SK-N-SH (cell line): Measurements from ENCODE around the gene RGMA. TPM values are rescaled to one million over a fixed set of nuclear protein-coding genes. Genes with fewer than 3 reads are reported as not detected.

Experiments
- CTCF ChIA-PET: fragments of 300-600, 350-600 bp; formaldehyde crosslinking; extraction: SDS; loops from one replicate; lab custom pipeline; 2021; lab: Yijun Ruan, JAX
- POLR2A ChIA-PET: fragments of 350-600 bp; sonication (Branson Sonifier 250); formaldehyde crosslinking; extraction: SDS; loops from one replicate; lab custom pipeline; 2020; ENCODE audit warnings: antibody characterized with exemption, inconsistent platforms; lab: Yijun Ruan, JAX
- DNase-seq: peaks from one replicate; pipeline ENCODE4 v3.0.0; 2012
- H2AFZ ChIP-seq: fragments of 200-600 bp; sonication (generic); 2 replicates; pipeline ENCODE4 v1.8.1; 2016; ENCODE audit warnings: antibody characterized with exemption, mild to moderate bottlenecking, low read depth
- H3F3A ChIP-seq: fragments of 200-600 bp; sonication (generic); replicated peaks from 2 replicates; pipeline ENCODE3; 2016; ENCODE audit warnings: antibody characterized with exemption, mild to moderate bottlenecking; ENCODE audit not compliant: insufficient read depth
- H3K27ac ChIP-seq, 2 experiments: fragments of 200-500 bp in 1 of 2; fragments of 200-600 bp in 1 of 2; sonication (Bioruptor generic) in 1 of 2; sonication (generic), shearing (Covaris generic) in 1 of 2; 2 replicates each; pipeline versions ENCODE4 v1.5.1 to v1.6.1; 2014 to 2016; ENCODE audit warnings: low read depth in 2 of 2, inconsistent platforms in 1 of 2, low read length in 1 of 2, mild to moderate bottlenecking in 1 of 2, mixed read lengths in 1 of 2
- H3K27me3 ChIP-seq: fragments of 200-600 bp; sonication (generic), shearing (Covaris generic); 2 replicates; pipeline ENCODE4 v1.6.1; 2016; ENCODE audit warnings: mixed run types; ENCODE audit not compliant: insufficient read depth
- H3K36me3 ChIP-seq, 2 experiments: fragments of 200-500 bp in 1 of 2; fragments of 200-600 bp in 1 of 2; sonication (Bioruptor generic) in 1 of 2; sonication (generic) in 1 of 2; replicated peaks in 1 of 2; 2 replicates each; pipeline versions ENCODE3 to v1.5.1; 2014 to 2016; ENCODE audit warnings: low read length in 1 of 2, mild to moderate bottlenecking in 1 of 2; ENCODE audit not compliant: insufficient read depth in 2 of 2, control insufficient read depth in 1 of 2
- H3K4me1 ChIP-seq, 2 experiments: fragments of 200-500 bp in 1 of 2; fragments of 200-600 bp in 1 of 2; sonication (Bioruptor generic) in 1 of 2; sonication (generic), shearing (Covaris generic) in 1 of 2; 2 replicates each; pipeline versions ENCODE4 v1.5.1 to v1.6.1; 2014 to 2016; ENCODE audit warnings: low read depth in 1 of 2, low read length in 1 of 2, mixed run types in 1 of 2; ENCODE audit not compliant: insufficient read depth in 2 of 2, control insufficient read depth in 1 of 2
- H3K4me2 ChIP-seq: fragments of 200-600 bp; sonication (generic), shearing (Covaris generic); 2 replicates; pipeline ENCODE4 v1.6.1; 2017; ENCODE audit warnings: mixed run types
- H3K4me3 ChIP-seq, 2 experiments: fragments of 200-500 bp in 1 of 2; fragments of 200-600 bp in 1 of 2; sonication (Bioruptor generic) in 1 of 2; sonication (generic), shearing (Covaris generic) in 1 of 2; 2 replicates each; pipeline versions ENCODE4 v1.5.1 to v1.8.1; 2014 to 2016; ENCODE audit warnings: low read depth in 2 of 2, inconsistent platforms in 1 of 2, low read length in 1 of 2, mild to moderate bottlenecking in 1 of 2, mixed read lengths in 1 of 2, moderate library complexity in 1 of 2
- H3K79me2 ChIP-seq: fragments of 200-600 bp; sonication (generic); 2 replicates; pipeline ENCODE4 v1.8.1; 2017; ENCODE audit warnings: mild to moderate bottlenecking; ENCODE audit not compliant: insufficient read depth
- H3K9ac ChIP-seq: fragments of 200-600 bp; sonication (generic); 2 replicates; pipeline ENCODE4 v1.6.1; 2017; ENCODE audit warnings: mixed run types
- H3K9me2 ChIP-seq: fragments of 200-600 bp; sonication (generic); 2 replicates; pipeline ENCODE4 v1.6.1; 2017; ENCODE audit warnings: mixed run types
- H3K9me3 ChIP-seq: fragments of 200-600 bp; sonication (generic); 2 replicates; pipeline ENCODE4 v1.6.1; 2017; ENCODE audit warnings: mixed run types, mild to moderate bottlenecking, moderate library complexity
- H4K20me1 ChIP-seq: fragments of 200-600 bp; sonication (generic); 2 replicates; pipeline ENCODE4 v1.6.1; 2017; ENCODE audit warnings: mild to moderate bottlenecking, mixed run types; ENCODE audit not compliant: insufficient read depth
- EP300 ChIP-seq, 2 experiments: IDR thresholded peaks; 2 replicates each; pipeline versions ENCODE4 v1.4.0 to v1.6.1; 2012; ENCODE audit warnings: borderline replicate concordance in 1 of 2, low read depth in 1 of 2, low read length in 1 of 2
- IRF3 ChIP-seq: fragments of 150-350 bp; IDR thresholded peaks from 2 replicates; pipeline ENCODE4 v1.6.1; 2016; ENCODE audit warnings: mild to moderate bottlenecking, low read depth, low read length
- NRF1 ChIP-seq: IDR thresholded peaks from 2 replicates; pipeline ENCODE4 v1.6.1; 2012; ENCODE audit warnings: low read depth, mild to moderate bottlenecking, low read length
- PBX3 ChIP-seq: IDR thresholded peaks from 2 replicates; pipeline ENCODE4; 2012
- POLR2AphosphoS5 ChIP-seq: IDR thresholded peaks from 2 replicates; pipeline ENCODE4 v1.6.1; 2012; ENCODE audit warnings: low read depth, low read length
- RXRA ChIP-seq: IDR thresholded peaks from 2 replicates; pipeline ENCODE4 v1.4.0; 2012; ENCODE audit warnings: low read depth, mild to moderate bottlenecking, borderline replicate concordance
- SMC3 ChIP-seq: IDR thresholded peaks from 2 replicates; pipeline ENCODE4 v1.6.1; 2012; ENCODE audit warnings: low read depth, low read length, improper control_type of control experiment
- TEAD4 ChIP-seq: IDR thresholded peaks from 2 replicates; pipeline ENCODE4 v1.4.0; 2012; ENCODE audit warnings: mild to moderate bottlenecking, borderline replicate concordance; ENCODE audit not compliant: insufficient read depth
- USF2 ChIP-seq: fragments of 150-350 bp; IDR thresholded peaks from 2 replicates; pipeline ENCODE4 v1.6.1; 2017; ENCODE audit warnings: antibody characterized with exemption, low read length, low read depth, borderline replicate concordance
- ZBTB33 ChIP-seq: IDR thresholded peaks from 2 replicates; pipeline ENCODE4 v1.4.0; 2012; ENCODE audit warnings: low read depth, borderline replicate concordance
- WGBS: methylation state at CpG from one replicate; pipeline ENCODE4 v1.1.6; 2017; ENCODE audit warnings: low lambda C conversion rate; 5-methylcytosine and 5-hydroxymethylcytosine counted together
- polyA plus RNA-seq, 3 experiments: library from polyadenylated mRNA; depleted of rRNA; stranded (reverse); fragments of >200 nt; gene quantifications; 2 replicates each; pipeline ENCODE4 v1.2.3, GENCODE V29; 2012

The RGMA gene
- polyA plus RNA-seq, 1 of the 3 experiments (the other 2 are of a cell fraction), result 1.5 TPM

GRCh38 chr15:93028632-93029213 lies 60.3 kb downstream of the RGMA start:
- POLR2A ChIA-PET, result interaction anchor here (0.6 kb wide), 1 partner anchor 121 kb away, joined by 4 read pairs; no protein-coding TSS in a partner anchor
- peaks cover 26 to 49% of the 10 kb centered on the region in 2 experiments for H3K36me3 ChIP-seq
- 71% methylated on average over 21 of the region's 21 CpGs for WGBS

More at GRCh38 chr15:93028632-93029213, 60.3 kb downstream of the RGMA start:
- DNase-seq, result no peak
- CTCF ChIA-PET, result interaction anchor here (0.8 to 10.7 kb wide), 12 partner anchors 8 to 1097 kb away, joined by 3 to 191 read pairs (median 9); no protein-coding TSS in a partner anchor
- Histone ChIP-seq H3K27ac (peak overlapping the region in 1 of 2 experiments; percentile 51; a peak in 3 of 4 replicates), H3K9ac (no peak overlapping the region), H4K20me1 (peaks cover 37% of the 10 kb centered on the region), H2AFZ (no peak overlapping the region), H3K79me2 (no peaks in the 10 kb centered on the region), H3K4me1 (peaks cover 19 to 20% of the 10 kb centered on the region in 2 experiments; a peak in 3 of 4 replicates), H3K9me2 (no peaks in the 10 kb centered on the region), H3K27me3 (no peaks in the 10 kb centered on the region), H3K4me2 (no peak overlapping the region), H3K9me3 (no peaks in the 10 kb centered on the region), H3K4me3 (no peak overlapping the region), H3F3A (peaks cover 29% of the 10 kb centered on the region)
- TF ChIP-seq USF2 (no peak), IRF3 (no peak), RXRA (no peak), TEAD4 (no peak), POLR2AphosphoS5 (no peak), ZBTB33 (no peak), SMC3 (no peak), NRF1 (no peak), EP300 (IDR thresholded peaks at IDR 0.05; ENCODE audit: borderline replicate concordance in 1 of 2, low read depth in 1 of 2, low read length in 1 of 2) (no peak), PBX3 (no peak)
